OCI-LY7 (cell line): ENCODE measurements around the gene HELQ. TPM values are rescaled to one million over a fixed set of nuclear protein-coding genes. Genes with fewer than 3 reads are reported as not detected.

ENCODE experiments used
- BruUV-seq: library from RNA; stranded (reverse); fragments of 400-500 nt; replicated peaks from 2 replicates; lab custom pipeline; 2021; lab: Mats Ljungman, UMichigan
- CTCF ChIA-PET: fragments of 300-600 bp; sonication (Branson Sonifier 250); formaldehyde crosslinking; loops from one replicate; lab custom pipeline; 2022; ENCODE audit warnings: antibody characterized with exemption; ENCODE audit not compliant: unreplicated experiment; lab: Charles Lee
- POLR2A ChIA-PET: fragments of 300-600 bp; sonication (Branson Sonifier 250); formaldehyde crosslinking; loops from one replicate; lab custom pipeline; 2022; ENCODE audit warnings: antibody characterized with exemption; lab: Charles Lee
- DNase-seq: peaks from one replicate; pipeline ENCODE4 v3.0.0-alpha.2; 2015; ENCODE audit warnings: low spot score
- H2AFZ ChIP-seq: fragments of 200-600 bp; sonication (generic), shearing (Covaris generic); 2 replicates; pipeline ENCODE4 v1.6.1; 2014; ENCODE audit warnings: mild to moderate bottlenecking, antibody characterized with exemption, low read length, moderate library complexity
- H3K27ac ChIP-seq: fragments of 200-600 bp; sonication (generic); 2 replicates; pipeline ENCODE4 v1.5.1; 2014; ENCODE audit warnings: mixed run types, low read depth, mild to moderate bottlenecking, moderate library complexity, low read length, inconsistent platforms; ENCODE audit not compliant: poor library complexity, severe bottlenecking
- H3K36me3 ChIP-seq: fragments of 200-600 bp; sonication (generic); 2 replicates; pipeline ENCODE4 v1.6.1; 2014; ENCODE audit warnings: mild to moderate bottlenecking, antibody characterized with exemption, low read length, moderate library complexity, mixed read lengths; ENCODE audit not compliant: insufficient read depth
- H3K4me1 ChIP-seq: fragments of 200-600 bp; sonication (generic); 2 replicates; pipeline ENCODE4 v1.5.1; 2014; ENCODE audit warnings: mild to moderate bottlenecking, low read length; ENCODE audit not compliant: insufficient read depth, poor library complexity, severe bottlenecking
- H3K4me2 ChIP-seq: fragments of 200-600 bp; sonication (generic); 2 replicates; pipeline ENCODE4 v1.6.1; 2014; ENCODE audit warnings: mild to moderate bottlenecking, low read length
- H3K4me3 ChIP-seq: fragments of 200-600 bp; sonication (generic); 2 replicates; pipeline ENCODE4 v1.5.1; 2014; ENCODE audit warnings: mild to moderate bottlenecking, low read depth, low read length; ENCODE audit not compliant: poor library complexity, severe bottlenecking
- H3K79me2 ChIP-seq: fragments of 200-600 bp; sonication (generic); 2 replicates; pipeline ENCODE4 v1.6.1; 2016; ENCODE audit warnings: low read depth, mild to moderate bottlenecking, low read length, moderate library complexity, mixed read lengths; ENCODE audit not compliant: insufficient read depth
- H3K9me2 ChIP-seq: fragments of 200-600 bp; sonication (generic); 2 replicates; pipeline ENCODE4 v1.6.1; 2016; ENCODE audit warnings: mild to moderate bottlenecking, low read length, mixed read lengths; ENCODE audit not compliant: insufficient read depth
- H3K9me3 ChIP-seq: fragments of 200-600 bp; sonication (generic); 2 replicates; pipeline ENCODE4 v1.6.1; 2014; ENCODE audit warnings: mild to moderate bottlenecking, mixed run types, low read length, mixed read lengths
- H4K20me1 ChIP-seq: fragments of 200-600 bp; sonication (generic); 2 replicates; pipeline ENCODE4 v1.6.1; 2014; ENCODE audit warnings: mild to moderate bottlenecking, antibody characterized with exemption, low read length, moderate library complexity, mixed read lengths; ENCODE audit not compliant: insufficient read depth
- CTCF ChIP-seq: fragments of 200-600 bp; sonication (generic); conservative IDR thresholded peaks from 2 replicates; pipeline ENCODE4 v1.5.1; 2014; ENCODE audit warnings: mild to moderate bottlenecking, antibody characterized with exemption, low read length, moderate library complexity, mixed read lengths
- EZH2phosphoT487 ChIP-seq: fragments of 200-600 bp; sonication (generic); IDR thresholded peaks from 2 replicates; pipeline ENCODE4 v1.6.1; 2018; ENCODE audit warnings: low read depth, borderline replicate concordance, mild to moderate bottlenecking, mixed run types, antibody characterized with exemption, low read length, moderate library complexity, mixed read lengths
- intact Hi-C: fragments of 100-400 bp; cut with micrococcal nuclease; formaldehyde crosslinking; loops from one replicate; pipeline ENCODE4 v1.10.0; 2022; ENCODE audit not compliant: unreplicated experiment
- total RNA-seq, 2 experiments: library from RNA; depleted of rRNA in 1 of 2; stranded (reverse); fragments of >200 nt in 1 of 2; shearing (Covaris generic) in 1 of 2; gene quantifications; 2 replicates each; pipeline ENCODE4 v1.2.3, GENCODE V29; 2014 to 2022

HELQ gene
- total RNA-seq, 2 experiments from 2014 or later = 67.1 to 70.4 TPM

GRCh38 chr4:83387012-83387411 lies 68.6 kb downstream of the HELQ start:
- peaks cover 26% of the 10 kb centered on the region for H3K4me1 ChIP-seq
- no peak overlapping the region for H3K4me3 ChIP-seq
- DNase-seq = no peak
- ChIA-PET POLR2A (interaction anchor here (1.7 to 2.9 kb wide), 3 partner anchors 8 to 98 kb away, joined by 5 to 17 read pairs (median 8); partner anchors contain the start of gene ABRAXAS1), CTCF (interaction anchor here (1.1 kb wide), 1 partner anchor 24 kb away, joined by 3 read pairs; no protein-coding TSS in a partner anchor)
- no peaks in the 10 kb centered on the region for H3K79me2 ChIP-seq
- H3K9me3 ChIP-seq = peaks cover 8% of the 10 kb centered on the region; the same call in 1 of the 2 replicates
- H3K27ac ChIP-seq = no peak overlapping the region
- intact Hi-C loops = no loop called here
- TF ChIP-seq EZH2phosphoT487 (no peak), CTCF (no peak)
- peak overlapping the region; percentile 87; the same call in 1 of the 2 replicates for H2AFZ ChIP-seq
- H3K36me3 ChIP-seq = no peaks in the 10 kb centered on the region
- no peak overlapping the region for H3K4me2 ChIP-seq
- no peaks in the 10 kb centered on the region for H3K9me2 ChIP-seq
- no peaks in the 10 kb centered on the region for H4K20me1 ChIP-seq
- no TSS peak for BruUV-seq

DNA sequence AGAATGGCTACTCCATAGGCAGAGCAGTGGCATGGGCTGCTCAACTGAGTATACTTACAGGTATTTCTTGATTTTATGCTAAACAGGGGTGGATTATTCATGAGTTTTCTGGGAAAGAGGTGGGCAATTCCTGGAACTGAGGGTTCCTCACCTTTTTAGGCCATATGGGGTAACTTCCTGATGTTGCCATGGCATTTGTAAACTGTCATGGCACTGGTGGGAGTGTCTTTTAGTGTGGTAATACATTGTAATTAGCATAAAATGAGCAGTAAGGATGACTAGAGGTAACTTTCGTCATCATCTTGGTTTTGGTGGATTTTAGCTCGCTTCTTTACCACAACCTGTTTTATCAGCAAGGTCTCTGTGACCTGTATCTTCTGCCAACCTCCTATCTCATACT lies 72.8 kb downstream of the HELQ start:
- CTCF ChIA-PET = no interaction called here
- H2AFZ ChIP-seq = no peak overlapping the region
- intact Hi-C loops = no loop called here
- no peak overlapping the region for H3K4me3 ChIP-seq
- BruUV-seq = no TSS peak
- no peaks in the 10 kb centered on the region for H4K20me1 ChIP-seq
- H3K9me2 ChIP-seq = no peaks in the 10 kb centered on the region
- peaks cover 31% of the 10 kb centered on the region for H3K9me3 ChIP-seq
- H3K27ac ChIP-seq = no peak overlapping the region
- TF ChIP-seq EZH2phosphoT487 (no peak), CTCF (no peak)
- peaks cover 9% of the 10 kb centered on the region for H3K4me1 ChIP-seq
- POLR2A ChIA-PET = no interaction called here
- no peaks in the 10 kb centered on the region; the same call in 1 of the 2 replicates for H3K36me3 ChIP-seq
- DNase-seq = no peak
- H3K79me2 ChIP-seq = no peaks in the 10 kb centered on the region
- H3K4me2 ChIP-seq = no peak overlapping the region

DNA sequence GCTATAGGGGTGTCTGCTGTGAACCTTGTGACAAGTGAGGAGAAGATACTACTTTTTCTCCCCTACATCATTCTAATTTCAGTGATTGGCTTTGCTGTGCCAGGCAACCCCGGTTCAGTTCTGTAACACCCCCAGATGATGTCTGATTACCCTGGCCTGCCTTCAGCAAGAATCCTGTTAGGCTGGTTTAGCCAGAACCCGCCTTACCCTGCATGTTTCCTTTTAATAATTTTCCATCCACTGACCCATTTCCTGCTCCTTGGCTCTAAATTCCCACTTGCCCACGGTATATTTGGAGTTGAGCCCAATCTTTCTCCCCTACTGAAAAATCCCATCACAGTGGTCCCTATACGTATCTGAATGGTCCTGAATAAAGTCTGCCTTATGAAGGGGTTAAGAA lies 74.5 kb downstream of the HELQ start:
- Histone ChIP-seq H3K4me2 (no peak overlapping the region), H3K4me3 (no peak overlapping the region), H4K20me1 (no peaks in the 10 kb centered on the region), H3K4me1 (no peaks in the 10 kb centered on the region), H3K27ac (no peak overlapping the region), H3K9me2 (no peaks in the 10 kb centered on the region), H3K9me3 (peaks cover 35% of the 10 kb centered on the region), H3K36me3 (no peaks in the 10 kb centered on the region; the same call in 1 of the 2 replicates), H2AFZ (no peak overlapping the region), H3K79me2 (no peaks in the 10 kb centered on the region)
- POLR2A ChIA-PET = no interaction called here
- BruUV-seq = no TSS peak
- no peak for DNase-seq
- CTCF ChIA-PET = no interaction called here
- TF ChIP-seq CTCF (no peak), EZH2phosphoT487 (no peak)
- intact Hi-C loops = no loop called here
